ENCODE measurements around the gene SMYD3.
"Not testable (repeated sequence)": the region's sequence is repeated elsewhere in the genome, so short reads cannot be mapped to it uniquely, and the experiment has no call there.

Gene SMYD3

GRCh38 chr1:245809361-245809760 lies 697.7 kb downstream of the SMYD3 start:
- peak; percentile 88 for DNase-seq

- no peak for DNase-seq
These were observed 698.9 kb downstream of the SMYD3 start for GRCh38 chr1:245807954-245808719.

GRCh38 chr1:245807306-245807705 lies 699.8 kb downstream of the SMYD3 start:
- no peak for DNase-seq

- peak; percentile 29 for DNase-seq
These were observed 701.5 kb downstream of the SMYD3 start for GRCh38 chr1:245805532-245805931.

- DNase-seq, result no peak
These were observed 702.4 kb downstream of the SMYD3 start for GRCh38 chr1:245804696-245805095.

GRCh38 chr1:245803666-245804037 lies 703.4 kb downstream of the SMYD3 start:
- no peak for DNase-seq

GRCh38 chr1:245802941-245803665 lies 704.0 kb downstream of the SMYD3 start:
- DNase-seq, result no peak

GRCh38 chr1:245800901-245801605 lies 706.0 kb downstream of the SMYD3 start:
- DNase-seq, result no peak

- DNase-seq, result no peak
These were observed 708.7 kb downstream of the SMYD3 start for GRCh38 chr1:245798349-245798711.

- DNase-seq, result no peak
These were observed 709.3 kb downstream of the SMYD3 start for GRCh38 chr1:245797592-245798348.

GRCh38 chr1:245791410-245792312 lies 715.4 kb downstream of the SMYD3 start:
- no peak for DNase-seq

- DNase-seq, result no peak
These were observed 716.6 kb downstream of the SMYD3 start for GRCh38 chr1:245790441-245790840.

GRCh38 chr1:245788886-245789285 lies 718.2 kb downstream of the SMYD3 start:
- no peak for DNase-seq

- peak; percentile 18 for DNase-seq
These were observed 718.8 kb downstream of the SMYD3 start for GRCh38 chr1:245788269-245788668.

- DNase-seq, result no peak
These were observed 720.1 kb downstream of the SMYD3 start for GRCh38 chr1:245786948-245787347.

GRCh38 chr1:245779797-245780755 lies 727.0 kb downstream of the SMYD3 start:
- DNase-seq, result no peak

GRCh38 chr1:245777752-245778151 lies 729.3 kb downstream of the SMYD3 start:
- no peak for DNase-seq

GRCh38 chr1:245776694-245777332 lies 730.3 kb downstream of the SMYD3 start:
- no peak for DNase-seq

- no peak for DNase-seq
These were observed 730.9 kb downstream of the SMYD3 start for GRCh38 chr1:245776139-245776538.

- DNase-seq, result not testable (repeated sequence)
These were observed 732.1 kb downstream of the SMYD3 start for GRCh38 chr1:245774931-245775330.
